HepG2 (cell line): Measurements from ENCODE around the gene PXMP2. TPM values are rescaled to one million over a fixed set of nuclear protein-coding genes. Genes with fewer than 3 reads are reported as not detected.

Experiments
- ATAD3A ChIP-seq: sonication (generic); formaldehyde crosslinking; IDR thresholded peaks from 2 replicates; pipeline ENCODE4 v1.4.0; 2020; ENCODE audit warnings: missing genetic modification reagents
- GATA4 ChIP-seq: sonication (generic); IDR thresholded peaks from 2 replicates; pipeline ENCODE4 v1.6.1; 2016; ENCODE audit warnings: antibody characterized with exemption, low read depth, borderline replicate concordance
- HDAC6 ChIP-seq: fragments of 200-600 bp; sonication (generic); IDR thresholded peaks from 2 replicates; pipeline ENCODE4 v1.7.0; 2017; ENCODE audit warnings: mild to moderate bottlenecking, antibody characterized with exemption, low read length, low read depth
- NCOA1 ChIP-seq: sonication (generic); formaldehyde crosslinking; IDR thresholded peaks from 2 replicates; pipeline ENCODE4 v1.9.0; 2021; ENCODE audit warnings: missing genetic modification reagents
- PTBP1 ChIP-seq: fragments of 200-400 bp; formaldehyde crosslinking; IDR thresholded peaks from 2 replicates; pipeline ENCODE4 v1.6.1; 2018; ENCODE audit warnings: low read length, low read depth; ENCODE audit not compliant: poor library complexity, severe bottlenecking
- SAFB2 ChIP-seq: sonication (generic); formaldehyde crosslinking; IDR thresholded peaks from 2 replicates; pipeline ENCODE4 v1.5.1; 2020; ENCODE audit warnings: missing genetic modification reagents, low read depth, mild to moderate bottlenecking, borderline replicate concordance
- ZNF10 ChIP-seq: sonication (generic); formaldehyde crosslinking; IDR thresholded peaks from 2 replicates; pipeline ENCODE4 v1.4.0; 2020; ENCODE audit warnings: mild to moderate bottlenecking, low read depth, missing genetic modification reagents, borderline replicate concordance
- ZNF382 ChIP-seq: sonication (generic); formaldehyde crosslinking; IDR thresholded peaks from 2 replicates; pipeline ENCODE4 v1.5.0; 2020; ENCODE audit warnings: missing genetic modification reagents, mild to moderate bottlenecking, borderline replicate concordance
- ZNF543 ChIP-seq: sonication (generic); formaldehyde crosslinking; IDR thresholded peaks from 2 replicates; pipeline ENCODE4 v1.4.0; 2020; ENCODE audit warnings: mild to moderate bottlenecking, missing genetic modification reagents
- ZNF547 ChIP-seq: sonication (generic); formaldehyde crosslinking; IDR thresholded peaks from 2 replicates; pipeline ENCODE4 v1.5.1; 2020; ENCODE audit warnings: mild to moderate bottlenecking, missing genetic modification reagents
- polyA plus RNA-seq, 8 experiments: library from polyadenylated mRNA; depleted of rRNA in 3 of 8; stranded (reverse) in 7 of 8; unstranded in 1 of 8; fragments of >200 nt; fragmentation: Illumina TruSeq in 4 of 8; extraction: Trizol in 4 of 8; gene quantifications; 2 replicates each; pipeline versions ENCODE4 v1.2.1 to v1.2.3, GENCODE V29; 2011 to 2016; ENCODE audit warnings: low read depth in 4 of 8, missing spikeins in 1 of 8, mixed read lengths in 1 of 8; ENCODE audit not compliant: insufficient read depth in 1 of 8
- total RNA-seq, 5 experiments: library from RNA; depleted of rRNA; stranded (reverse); fragments of >200 nt; fragmentation: Illumina TruSeq; extraction: Trizol; gene quantifications; 2 replicates each; pipeline ENCODE4 v1.2.3, GENCODE V29; 2016; ENCODE audit warnings: low read depth in 1 of 5
- TF ChIP-seq, protein P1 (sequence below): sonication (generic); formaldehyde crosslinking; IDR thresholded peaks from 2 replicates; pipeline ENCODE4 v1.4.0; 2020; ENCODE audit warnings: missing genetic modification reagents
- TF ChIP-seq, protein P2 (sequence below): IDR thresholded peaks from 2 replicates; pipeline ENCODE4 v1.6.1; 2016; ENCODE audit warnings: low read depth, missing genetic modification reagents, missing compliant biosample characterization
- TF ChIP-seq, protein P3 (sequence below): IDR thresholded peaks from 2 replicates; pipeline ENCODE4 v1.6.1; 2016; ENCODE audit warnings: low read depth, control low read depth
- TF ChIP-seq, protein P4 (sequence below): sonication (generic); formaldehyde crosslinking; IDR thresholded peaks from 2 replicates; pipeline ENCODE4 v1.4.0; 2020; ENCODE audit warnings: missing genetic modification reagents, borderline replicate concordance
- TF ChIP-seq, protein P5 (sequence below): fragments of 450-650 bp; IDR thresholded peaks from 2 replicates; pipeline ENCODE4 v1.6.1; 2017

The PXMP2 gene
- total and polyA plus RNA-seq, 2 of the 13 experiments (the other 11 are each of a cell fraction or from before 2014, with no cell fraction given), result 25.5 to 42.9 TPM

DNA sequence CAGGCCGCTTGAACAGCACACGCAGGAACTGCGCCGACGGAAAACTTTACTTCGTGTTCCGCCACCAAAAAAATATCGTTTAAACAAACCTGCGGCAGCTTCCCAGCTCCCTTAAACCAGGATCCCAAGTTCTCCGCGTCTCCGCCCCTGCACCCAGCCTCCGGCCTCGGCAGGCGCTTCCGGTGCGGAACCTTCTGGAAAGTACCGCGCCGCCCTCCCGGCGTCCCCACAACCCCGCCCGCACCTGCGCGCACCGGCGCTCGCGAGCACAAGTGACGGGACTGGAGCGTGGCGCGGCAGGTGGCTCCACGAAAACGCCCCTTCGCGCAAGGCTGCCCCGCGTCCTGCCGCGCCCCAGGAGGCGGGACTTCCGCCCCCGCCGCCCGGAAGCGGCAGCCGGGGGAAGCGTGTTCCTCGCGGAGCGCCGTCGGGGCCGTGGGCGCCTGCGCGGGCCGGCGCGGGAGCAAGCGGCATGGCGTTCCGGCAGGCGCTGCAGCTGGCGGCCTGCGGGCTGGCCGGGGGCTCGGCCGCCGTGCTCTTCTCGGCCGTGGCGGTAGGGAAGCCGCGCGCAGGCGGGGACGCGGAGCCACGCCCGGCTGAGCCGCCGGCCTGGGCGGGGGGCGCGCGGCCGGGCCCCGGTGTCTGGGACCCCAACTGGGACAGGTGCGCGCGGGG is 23.2 kb downstream of the PXMP2 start, which contains the start of gene PGAM5 (continued):
- TF ChIP-seq, protein P1, sequence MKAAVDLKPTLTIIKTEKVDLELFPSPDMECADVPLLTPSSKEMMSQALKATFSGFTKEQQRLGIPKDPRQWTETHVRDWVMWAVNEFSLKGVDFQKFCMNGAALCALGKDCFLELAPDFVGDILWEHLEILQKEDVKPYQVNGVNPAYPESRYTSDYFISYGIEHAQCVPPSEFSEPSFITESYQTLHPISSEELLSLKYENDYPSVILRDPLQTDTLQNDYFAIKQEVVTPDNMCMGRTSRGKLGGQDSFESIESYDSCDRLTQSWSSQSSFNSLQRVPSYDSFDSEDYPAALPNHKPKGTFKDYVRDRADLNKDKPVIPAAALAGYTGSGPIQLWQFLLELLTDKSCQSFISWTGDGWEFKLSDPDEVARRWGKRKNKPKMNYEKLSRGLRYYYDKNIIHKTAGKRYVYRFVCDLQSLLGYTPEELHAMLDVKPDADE (CRISPR knock-in tag), result no peak
- TF ChIP-seq, protein P2, sequence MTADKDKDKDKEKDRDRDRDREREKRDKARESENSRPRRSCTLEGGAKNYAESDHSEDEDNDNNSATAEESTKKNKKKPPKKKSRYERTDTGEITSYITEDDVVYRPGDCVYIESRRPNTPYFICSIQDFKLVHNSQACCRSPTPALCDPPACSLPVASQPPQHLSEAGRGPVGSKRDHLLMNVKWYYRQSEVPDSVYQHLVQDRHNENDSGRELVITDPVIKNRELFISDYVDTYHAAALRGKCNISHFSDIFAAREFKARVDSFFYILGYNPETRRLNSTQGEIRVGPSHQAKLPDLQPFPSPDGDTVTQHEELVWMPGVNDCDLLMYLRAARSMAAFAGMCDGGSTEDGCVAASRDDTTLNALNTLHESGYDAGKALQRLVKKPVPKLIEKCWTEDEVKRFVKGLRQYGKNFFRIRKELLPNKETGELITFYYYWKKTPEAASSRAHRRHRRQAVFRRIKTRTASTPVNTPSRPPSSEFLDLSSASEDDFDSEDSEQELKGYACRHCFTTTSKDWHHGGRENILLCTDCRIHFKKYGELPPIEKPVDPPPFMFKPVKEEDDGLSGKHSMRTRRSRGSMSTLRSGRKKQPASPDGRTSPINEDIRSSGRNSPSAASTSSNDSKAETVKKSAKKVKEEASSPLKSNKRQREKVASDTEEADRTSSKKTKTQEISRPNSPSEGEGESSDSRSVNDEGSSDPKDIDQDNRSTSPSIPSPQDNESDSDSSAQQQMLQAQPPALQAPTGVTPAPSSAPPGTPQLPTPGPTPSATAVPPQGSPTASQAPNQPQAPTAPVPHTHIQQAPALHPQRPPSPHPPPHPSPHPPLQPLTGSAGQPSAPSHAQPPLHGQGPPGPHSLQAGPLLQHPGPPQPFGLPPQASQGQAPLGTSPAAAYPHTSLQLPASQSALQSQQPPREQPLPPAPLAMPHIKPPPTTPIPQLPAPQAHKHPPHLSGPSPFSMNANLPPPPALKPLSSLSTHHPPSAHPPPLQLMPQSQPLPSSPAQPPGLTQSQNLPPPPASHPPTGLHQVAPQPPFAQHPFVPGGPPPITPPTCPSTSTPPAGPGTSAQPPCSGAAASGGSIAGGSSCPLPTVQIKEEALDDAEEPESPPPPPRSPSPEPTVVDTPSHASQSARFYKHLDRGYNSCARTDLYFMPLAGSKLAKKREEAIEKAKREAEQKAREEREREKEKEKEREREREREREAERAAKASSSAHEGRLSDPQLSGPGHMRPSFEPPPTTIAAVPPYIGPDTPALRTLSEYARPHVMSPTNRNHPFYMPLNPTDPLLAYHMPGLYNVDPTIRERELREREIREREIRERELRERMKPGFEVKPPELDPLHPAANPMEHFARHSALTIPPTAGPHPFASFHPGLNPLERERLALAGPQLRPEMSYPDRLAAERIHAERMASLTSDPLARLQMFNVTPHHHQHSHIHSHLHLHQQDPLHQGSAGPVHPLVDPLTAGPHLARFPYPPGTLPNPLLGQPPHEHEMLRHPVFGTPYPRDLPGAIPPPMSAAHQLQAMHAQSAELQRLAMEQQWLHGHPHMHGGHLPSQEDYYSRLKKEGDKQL (CRISPR knock-in tag), result 0 out of 2 replicates have a peak, but pooled peaks have one; percentile 65
- TF ChIP-seq, protein P3, sequence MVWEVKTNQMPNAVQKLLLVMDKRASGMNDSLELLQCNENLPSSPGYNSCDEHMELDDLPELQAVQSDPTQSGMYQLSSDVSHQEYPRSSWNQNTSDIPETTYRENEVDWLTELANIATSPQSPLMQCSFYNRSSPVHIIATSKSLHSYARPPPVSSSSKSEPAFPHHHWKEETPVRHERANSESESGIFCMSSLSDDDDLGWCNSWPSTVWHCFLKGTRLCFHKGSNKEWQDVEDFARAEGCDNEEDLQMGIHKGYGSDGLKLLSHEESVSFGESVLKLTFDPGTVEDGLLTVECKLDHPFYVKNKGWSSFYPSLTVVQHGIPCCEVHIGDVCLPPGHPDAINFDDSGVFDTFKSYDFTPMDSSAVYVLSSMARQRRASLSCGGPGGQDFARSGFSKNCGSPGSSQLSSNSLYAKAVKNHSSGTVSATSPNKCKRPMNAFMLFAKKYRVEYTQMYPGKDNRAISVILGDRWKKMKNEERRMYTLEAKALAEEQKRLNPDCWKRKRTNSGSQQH (CRISPR knock-in tag), result peak; percentile 26; the same call in 1 of the 2 replicates
- TF ChIP-seq ZNF10 (CRISPR knock-in tag) (no peak), ZNF543 (CRISPR knock-in tag) (no peak; the same call in 1 of the 2 replicates), PTBP1 (no peak), ATAD3A (CRISPR knock-in tag) (0 out of 2 replicates have a peak, but pooled peaks have one; percentile 23), ZNF382 (CRISPR knock-in tag) (no peak), HDAC6 (no peak), ZNF547 (CRISPR knock-in tag) (peak; percentile 80), SAFB2 (CRISPR knock-in tag) (peak; percentile 92; the same call in 1 of the 2 replicates), NCOA1 (CRISPR knock-in tag) (no peak), GATA4 (no peak)
- TF ChIP-seq, protein P4, sequence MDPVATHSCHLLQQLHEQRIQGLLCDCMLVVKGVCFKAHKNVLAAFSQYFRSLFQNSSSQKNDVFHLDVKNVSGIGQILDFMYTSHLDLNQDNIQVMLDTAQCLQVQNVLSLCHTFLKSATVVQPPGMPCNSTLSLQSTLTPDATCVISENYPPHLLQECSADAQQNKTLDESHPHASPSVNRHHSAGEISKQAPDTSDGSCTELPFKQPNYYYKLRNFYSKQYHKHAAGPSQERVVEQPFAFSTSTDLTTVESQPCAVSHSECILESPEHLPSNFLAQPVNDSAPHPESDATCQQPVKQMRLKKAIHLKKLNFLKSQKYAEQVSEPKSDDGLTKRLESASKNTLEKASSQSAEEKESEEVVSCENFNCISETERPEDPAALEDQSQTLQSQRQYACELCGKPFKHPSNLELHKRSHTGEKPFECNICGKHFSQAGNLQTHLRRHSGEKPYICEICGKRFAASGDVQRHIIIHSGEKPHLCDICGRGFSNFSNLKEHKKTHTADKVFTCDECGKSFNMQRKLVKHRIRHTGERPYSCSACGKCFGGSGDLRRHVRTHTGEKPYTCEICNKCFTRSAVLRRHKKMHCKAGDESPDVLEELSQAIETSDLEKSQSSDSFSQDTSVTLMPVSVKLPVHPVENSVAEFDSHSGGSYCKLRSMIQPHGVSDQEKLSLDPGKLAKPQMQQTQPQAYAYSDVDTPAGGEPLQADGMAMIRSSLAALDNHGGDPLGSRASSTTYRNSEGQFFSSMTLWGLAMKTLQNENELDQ (CRISPR knock-in tag), result no peak
- TF ChIP-seq, protein P5, sequence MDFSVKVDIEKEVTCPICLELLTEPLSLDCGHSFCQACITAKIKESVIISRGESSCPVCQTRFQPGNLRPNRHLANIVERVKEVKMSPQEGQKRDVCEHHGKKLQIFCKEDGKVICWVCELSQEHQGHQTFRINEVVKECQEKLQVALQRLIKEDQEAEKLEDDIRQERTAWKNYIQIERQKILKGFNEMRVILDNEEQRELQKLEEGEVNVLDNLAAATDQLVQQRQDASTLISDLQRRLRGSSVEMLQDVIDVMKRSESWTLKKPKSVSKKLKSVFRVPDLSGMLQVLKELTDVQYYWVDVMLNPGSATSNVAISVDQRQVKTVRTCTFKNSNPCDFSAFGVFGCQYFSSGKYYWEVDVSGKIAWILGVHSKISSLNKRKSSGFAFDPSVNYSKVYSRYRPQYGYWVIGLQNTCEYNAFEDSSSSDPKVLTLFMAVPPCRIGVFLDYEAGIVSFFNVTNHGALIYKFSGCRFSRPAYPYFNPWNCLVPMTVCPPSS, result no peak
